Ovary (tissue), 9 donors: Measurements from ENCODE around the gene DGUOK. TPM values are rescaled to one million over a fixed set of nuclear protein-coding genes. Genes with fewer than 3 reads are reported as not detected.

Source experiments
- DNase-seq, 5 donors: peaks; one replicate each; pipeline ENCODE4 v3.0.0-alpha.2; 2019 to 2020
- H3K27ac ChIP-seq, 2 donors: fragments of 200-600 bp; one replicate each; pipeline versions ENCODE4 v1.5.1 to v1.8.0; 2019 to 2022
- H3K27me3 ChIP-seq: fragments of 200-600 bp; one replicate; pipeline ENCODE4 v1.8.0; 2022
- H3K36me3 ChIP-seq: fragments of 200-600 bp; sonication (generic); one replicate; pipeline ENCODE4 v1.5.1; 2019
- H3K4me1 ChIP-seq: one replicate; pipeline ENCODE4 v1.8.1; 2013; ENCODE audit warnings: mild to moderate bottlenecking, moderate library complexity; ENCODE audit not compliant: insufficient read depth
- H3K4me3 ChIP-seq: fragments of 200-600 bp; sonication (generic); one replicate; pipeline ENCODE4 v1.5.1; 2017
- H3K9me3 ChIP-seq, 2 donors: fragments of 200-600 bp in 1 of 2; sonication (generic) in 1 of 2; one replicate each; pipeline versions ENCODE4 v1.5.1 to v1.8.1; 2013 to 2019; ENCODE audit warnings: mild to moderate bottlenecking in 1 of 2, moderate library complexity in 1 of 2
- EP300 ChIP-seq: sonication (generic); formaldehyde crosslinking; IDR thresholded peaks from one replicate; pipeline ENCODE4 v1.6.1; 2017; ENCODE audit warnings: antibody characterized with exemption
- POLR2A ChIP-seq: fragments of 450-650 bp; IDR thresholded peaks from one replicate; pipeline ENCODE4 v1.6.1; 2017; ENCODE audit warnings: antibody characterized with exemption, mild to moderate bottlenecking, moderate library complexity
- WGBS, 3 donors: extraction: QIAGEN DNeasy Blood & Tissue Kit in 1 of 3; methylation state at CpG; one replicate each; pipeline versions ENCODE4 v1.1.5 to v1.1.7; 2013 to 2017; 5-methylcytosine and 5-hydroxymethylcytosine counted together
- intact Hi-C, 4 donors: fragments of 100-400 bp; cut with DNase I; formaldehyde crosslinking; loops; one replicate each; pipeline versions ENCODE4 v1.11.0 to v1.15.1; 2022 to 2023
- polyA plus RNA-seq, 2 donors: library from polyadenylated mRNA; stranded (reverse); fragments of 200-250 nt in 1 of 2; fragments of 350-450 nt in 1 of 2; fragmentation: Illumina TruSeq in 1 of 2; extraction: RNeasy Lipid Tissue Mini Kit (QIAGEN cat#74804) in 1 of 2; gene quantifications; one replicate each; pipeline ENCODE4 v1.2.3, GENCODE V29; 2013 to 2014
- small RNA-seq: library from RNA; depleted of rRNA; stranded (forward); fragments of <200 nt; gene quantifications from one replicate; pipeline ENCODE3, GENCODE V24; 2016
- total RNA-seq, 7 donors: library from RNA; depleted of rRNA in 2 of 7; stranded (reverse); fragments of >200 nt in 2 of 7; fragmentation: NEBNext Ultra II Directional in 3 of 7; extraction: Animal tissue kit (Norgen Biotek cat#: 25700) in 3 of 7; gene quantifications; one replicate each; pipeline versions ENCODE4 v1.1.0 to v1.2.4, GENCODE V29; 2016 to 2023
- TF ChIP-seq, protein P1 (sequence below), 3 donors: fragments of 450-650 bp in 2 of 3; fragments of 200-600 bp in 1 of 3; IDR thresholded peaks; one replicate each; pipeline versions ENCODE4 v1.5.1 to v1.8.0; 2016 to 2022; ENCODE audit warnings: antibody characterized with exemption in 3 of 3, mild to moderate bottlenecking in 1 of 3
- donor health status: DM: no; HTN: no; CAD: no; lungs with moderate emphysema.
- donor health status: DM: no; HTN: no; CAD: no.
- donor health status: Bipolar disorder and iron deficiency.
- donor health status: DM: yes; HTN: yes; CAD: no.
- donor health status: DM: no; HTN: no; CAD: no.
- donor health status: DM: yes; HTN: yes; CAD: no.

The DGUOK gene
- total and polyA plus RNA-seq, 9 donors, result 45.8 to 84.1 (median 57.4) TPM

DNA sequence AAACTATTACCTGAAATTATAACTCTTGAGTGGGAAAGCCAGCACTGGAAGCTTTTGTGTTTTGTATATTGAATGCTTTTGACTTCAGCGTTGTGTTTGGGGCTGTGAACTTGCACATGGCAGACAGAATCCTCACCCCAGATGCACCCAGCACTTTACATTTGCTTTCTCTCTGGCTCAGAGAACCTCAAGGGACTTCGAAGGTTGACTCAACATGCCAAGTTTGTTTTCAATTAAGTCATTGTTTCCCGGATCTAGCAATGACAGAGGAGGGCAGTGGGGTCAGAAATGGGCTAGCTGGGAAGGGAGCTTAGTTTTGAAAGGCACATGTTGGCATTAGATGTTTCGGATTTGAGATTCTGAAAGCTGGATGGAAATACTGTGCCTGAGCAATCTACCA lies 80.4 kb downstream of the DGUOK start:
- Histone ChIP-seq H3K9me3 (no peaks in the 10 kb centered on the region), H3K4me3 (no peak overlapping the region), H3K27ac (no peak overlapping the region), H3K27me3 (no peaks in the 10 kb centered on the region), H3K4me1 (peaks cover 40% of the 10 kb centered on the region), H3K36me3 (no peaks in the 10 kb centered on the region)
- TF ChIP-seq, protein P1, sequence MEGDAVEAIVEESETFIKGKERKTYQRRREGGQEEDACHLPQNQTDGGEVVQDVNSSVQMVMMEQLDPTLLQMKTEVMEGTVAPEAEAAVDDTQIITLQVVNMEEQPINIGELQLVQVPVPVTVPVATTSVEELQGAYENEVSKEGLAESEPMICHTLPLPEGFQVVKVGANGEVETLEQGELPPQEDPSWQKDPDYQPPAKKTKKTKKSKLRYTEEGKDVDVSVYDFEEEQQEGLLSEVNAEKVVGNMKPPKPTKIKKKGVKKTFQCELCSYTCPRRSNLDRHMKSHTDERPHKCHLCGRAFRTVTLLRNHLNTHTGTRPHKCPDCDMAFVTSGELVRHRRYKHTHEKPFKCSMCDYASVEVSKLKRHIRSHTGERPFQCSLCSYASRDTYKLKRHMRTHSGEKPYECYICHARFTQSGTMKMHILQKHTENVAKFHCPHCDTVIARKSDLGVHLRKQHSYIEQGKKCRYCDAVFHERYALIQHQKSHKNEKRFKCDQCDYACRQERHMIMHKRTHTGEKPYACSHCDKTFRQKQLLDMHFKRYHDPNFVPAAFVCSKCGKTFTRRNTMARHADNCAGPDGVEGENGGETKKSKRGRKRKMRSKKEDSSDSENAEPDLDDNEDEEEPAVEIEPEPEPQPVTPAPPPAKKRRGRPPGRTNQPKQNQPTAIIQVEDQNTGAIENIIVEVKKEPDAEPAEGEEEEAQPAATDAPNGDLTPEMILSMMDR (IDR thresholded peaks at IDR 0.05), result no peak
- TF ChIP-seq POLR2A (no peak), EP300 (no peak)
- intact Hi-C loops, result loop anchor here in 1 of 4 donors (10.0 kb wide), 1 partner anchor 182 kb away; the partner anchor contains the start of gene STAMBP
- WGBS, 3 donors, result 49 to 64% (median 54%) methylated on average over 4 of the region's 4 CpGs
- DNase-seq, result no peak

DNA sequence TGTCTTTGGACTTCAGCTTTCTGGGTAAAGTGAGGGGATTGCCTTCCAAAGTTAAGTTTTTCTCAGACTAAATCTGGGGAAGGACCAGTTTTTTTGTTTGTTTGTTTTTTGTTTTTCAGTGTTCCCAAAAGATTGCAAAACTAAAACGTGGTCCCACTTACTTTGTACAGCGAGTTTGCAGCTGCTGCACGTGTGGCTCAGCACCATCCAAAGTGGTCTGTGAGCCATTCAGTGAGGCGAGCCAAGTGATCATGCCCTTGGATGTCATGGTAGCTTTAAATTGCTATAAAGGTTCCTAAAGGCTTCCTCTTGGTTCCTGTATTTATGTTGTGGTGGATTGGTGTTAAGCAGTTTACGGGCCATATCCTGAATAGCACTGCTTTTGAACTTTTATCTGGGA lies 81.0 kb downstream of the DGUOK start:
- Histone ChIP-seq H3K4me3 (no peak overlapping the region), H3K27me3 (no peaks in the 10 kb centered on the region), H3K9me3 (no peaks in the 10 kb centered on the region), H3K36me3 (no peaks in the 10 kb centered on the region), H3K27ac (no peak overlapping the region), H3K4me1 (peaks cover 40% of the 10 kb centered on the region)
- 80 to 87% (median 86%) methylated on average over 5 of the region's 5 CpGs for WGBS, 3 donors
- no peak for DNase-seq
- TF ChIP-seq POLR2A, result no peak
- TF ChIP-seq, protein P1 (IDR thresholded peaks at IDR 0.05), result no peak
- intact Hi-C loops, result loop anchor here in 1 of 4 donors (10.0 kb wide), 1 partner anchor 183 kb away; the partner anchor contains the start of gene STAMBP

Small RNAs within 50 kb of the gene (small RNA-seq; reads per million reads assigned to genes)
- gene AC110801.1 (not detected), gene RNA5SP97 (not detected)

Other genes with a start within 250 kb of the DGUOK start
- gene TPRKB, start 189.5 kb upstream of the DGUOK start, total RNA-seq, result 10 to 100 TPM; 27.4 to 47.9 (median 33.3) TPM
- gene TPRKB, start 189.5 kb upstream of the DGUOK start, polyA plus RNA-seq, result 10 to 100 TPM; 41.7 to 58.6 TPM
- gene DUSP11, start 146.8 kb upstream of the DGUOK start, total RNA-seq, result 10 to 100 TPM; 19.2 to 54.3 (median 27.2) TPM
- 10 to 100 TPM; 24.8 to 36.9 TPM for gene DUSP11, start 146.8 kb upstream of the DGUOK start, polyA plus RNA-seq
- not detected for gene C2orf78, start 142.7 kb upstream of the DGUOK start, total RNA-seq
- not detected for gene C2orf78, start 142.7 kb upstream of the DGUOK start, polyA plus RNA-seq
- gene STAMBP, start 97.9 kb upstream of the DGUOK start, total RNA-seq, result 10 to 100 TPM; 17.0 to 34.2 (median 28.1) TPM
- 10 to 100 TPM; 24.7 to 67.9 TPM for gene STAMBP, start 97.9 kb upstream of the DGUOK start, polyA plus RNA-seq
- gene ACTG2, start 33.9 kb upstream of the DGUOK start, total RNA-seq, result 100 to 1,000 TPM in 1 of 7 donors, 10 to 100 TPM in 4, 1 to 10 TPM in 2; 3.8 to 558 (median 42.6) TPM
- gene ACTG2, start 33.9 kb upstream of the DGUOK start, polyA plus RNA-seq, result 100 to 1,000 TPM in 1 of 2 donors, 10 to 100 TPM in 1; 66.5 to 478 TPM
- 10 to 100 TPM in 2 of 7 donors, 1 to 10 TPM in 5; 5.1 to 13.5 (median 7.9) TPM for gene TET3, start 58.0 kb downstream of the DGUOK start, total RNA-seq
- 1 to 10 TPM; 2.6 to 3.3 TPM for gene TET3, start 58.0 kb downstream of the DGUOK start, polyA plus RNA-seq
- gene BOLA3, start 221.0 kb downstream of the DGUOK start, total RNA-seq, result 10 to 100 TPM in 6 of 7 donors, 1 to 10 TPM in 1; 8.2 to 30.1 (median 15.3) TPM
- gene BOLA3, start 221.0 kb downstream of the DGUOK start, polyA plus RNA-seq, result 10 to 100 TPM; 20.9 to 34.4 TPM